ENCODE measurements around the gene CHAC2. TPM values are rescaled to one million over a fixed set of nuclear protein-coding genes. Genes with fewer than 3 reads are reported as not detected.

The CHAC2 gene
- polyA plus RNA-seq, 1 experiment = 0.98 TPM

GRCh38 chr2:53750041-53750768 lies 17.4 kb upstream of the CHAC2 start:
- TF ChIP-seq CTCF (IDR thresholded peaks at IDR 0.05; ENCODE audit: insufficient read depth, low read depth, low read length) = no peak
- POLR2A ChIA-PET = no interaction called here
- CTCF ChIA-PET = interaction anchor here (1.2 to 1.8 kb wide), 2 partner anchors 12 to 74 kb away, joined by 3 to 4 read pairs; no protein-coding TSS in a partner anchor

GRCh38 chr2:53751728-53752127 lies 15.9 kb upstream of the CHAC2 start:
- Histone ChIP-seq H3K27me3 (ENCODE audit: control insufficient read depth, insufficient read depth, low read length) (no peaks in the 10 kb centered on the region), H3K4me3 (ENCODE audit: low read depth, low read length) (no peak overlapping the region), H3K36me3 (ENCODE audit: control insufficient read depth, insufficient read depth, low read length) (peaks cover 3% of the 10 kb centered on the region; the same call in 1 of the 2 replicates)
- no peak for TF ChIP-seq CTCF (IDR thresholded peaks at IDR 0.05; ENCODE audit: insufficient read depth, low read depth, low read length)
- POLR2A ChIA-PET = no interaction called here
- no peak for DNase-seq (ENCODE audit: low read depth)
- CTCF ChIA-PET = interaction anchor here (1.8 kb wide), 1 partner anchor 73 kb away, joined by 3 read pairs; no protein-coding TSS in a partner anchor

More at GRCh38 chr2:53750041-53750768, 17.4 kb upstream of the CHAC2 start:
- H3K4me3 ChIP-seq (ENCODE audit: low read depth, low read length) = no peak overlapping the region
- H3K36me3 ChIP-seq (ENCODE audit: control insufficient read depth, insufficient read depth, low read length) = no peaks in the 10 kb centered on the region
- no peak for DNase-seq (ENCODE audit: low read depth)
- H3K27me3 ChIP-seq (ENCODE audit: control insufficient read depth, insufficient read depth, low read length) = no peaks in the 10 kb centered on the region

GRCh38 chr2:53752385-53752784 lies 15.2 kb upstream of the CHAC2 start:
- no peak for DNase-seq (ENCODE audit: low read depth)
- TF ChIP-seq CTCF (IDR thresholded peaks at IDR 0.05; ENCODE audit: insufficient read depth, low read depth, low read length) = no peak
- H3K4me3 ChIP-seq (ENCODE audit: low read depth, low read length) = no peak overlapping the region
- ChIA-PET POLR2A (no interaction called here), CTCF (no interaction called here)
- H3K36me3 ChIP-seq (ENCODE audit: control insufficient read depth, insufficient read depth, low read length) = peaks cover 3% of the 10 kb centered on the region; the same call in 1 of the 2 replicates
- no peaks in the 10 kb centered on the region for H3K27me3 ChIP-seq (ENCODE audit: control insufficient read depth, insufficient read depth, low read length)

- Histone ChIP-seq H3K27me3 (ENCODE audit: control insufficient read depth, insufficient read depth, low read length) (no peaks in the 10 kb centered on the region), H3K36me3 (ENCODE audit: control insufficient read depth, insufficient read depth, low read length) (peaks cover 3% of the 10 kb centered on the region; the same call in 1 of the 2 replicates), H3K4me3 (ENCODE audit: low read depth, low read length) (no peak overlapping the region)
- TF ChIP-seq CTCF (IDR thresholded peaks at IDR 0.05; ENCODE audit: insufficient read depth, low read depth, low read length) = no peak
- no peak for DNase-seq (ENCODE audit: low read depth)
- POLR2A ChIA-PET = no interaction called here
- CTCF ChIA-PET = no interaction called here
These were observed 14.6 kb upstream of the CHAC2 start for GRCh38 chr2:53753041-53753440.

GRCh38 chr2:53755121-53755520 lies 12.5 kb upstream of the CHAC2 start:
- Histone ChIP-seq H3K36me3 (ENCODE audit: control insufficient read depth, insufficient read depth, low read length) (peaks cover 4% of the 10 kb centered on the region; the same call in 1 of the 2 replicates), H3K27me3 (ENCODE audit: control insufficient read depth, insufficient read depth, low read length) (no peaks in the 10 kb centered on the region), H3K4me3 (ENCODE audit: low read depth, low read length) (no peak overlapping the region)
- POLR2A ChIA-PET = no interaction called here
- CTCF ChIA-PET = no interaction called here
- no peak for TF ChIP-seq CTCF (IDR thresholded peaks at IDR 0.05; ENCODE audit: insufficient read depth, low read depth, low read length)
- DNase-seq (ENCODE audit: low read depth) = no peak

Measured in BJ (cell line).